ENCODE measurements around the gene MMP24OS.

GRCh38 chr20:35253010-35253409 is 24.9 kb downstream of the MMP24OS start:
- TF ChIP-seq ZBTB7A (IDR thresholded peaks at IDR 0.05; ENCODE audit: low read depth) (no peak), MAX (IDR thresholded peaks at IDR 0.05) (no peak), RAD21 (IDR thresholded peaks at IDR 0.05; ENCODE audit: low read depth) (no peak), USF1 (IDR thresholded peaks at IDR 0.05) (no peak), TEAD4 (IDR thresholded peaks at IDR 0.05) (no peak)

Measured in Ishikawa (cell line).